NCI-H82 (cell line): ENCODE data around the gene KATNB1.

Experiments used
- DNase-seq: peaks from one replicate; lab custom pipeline; 2025; lab: John Stamatoyannopoulos, UW

Gene KATNB1

DNA sequence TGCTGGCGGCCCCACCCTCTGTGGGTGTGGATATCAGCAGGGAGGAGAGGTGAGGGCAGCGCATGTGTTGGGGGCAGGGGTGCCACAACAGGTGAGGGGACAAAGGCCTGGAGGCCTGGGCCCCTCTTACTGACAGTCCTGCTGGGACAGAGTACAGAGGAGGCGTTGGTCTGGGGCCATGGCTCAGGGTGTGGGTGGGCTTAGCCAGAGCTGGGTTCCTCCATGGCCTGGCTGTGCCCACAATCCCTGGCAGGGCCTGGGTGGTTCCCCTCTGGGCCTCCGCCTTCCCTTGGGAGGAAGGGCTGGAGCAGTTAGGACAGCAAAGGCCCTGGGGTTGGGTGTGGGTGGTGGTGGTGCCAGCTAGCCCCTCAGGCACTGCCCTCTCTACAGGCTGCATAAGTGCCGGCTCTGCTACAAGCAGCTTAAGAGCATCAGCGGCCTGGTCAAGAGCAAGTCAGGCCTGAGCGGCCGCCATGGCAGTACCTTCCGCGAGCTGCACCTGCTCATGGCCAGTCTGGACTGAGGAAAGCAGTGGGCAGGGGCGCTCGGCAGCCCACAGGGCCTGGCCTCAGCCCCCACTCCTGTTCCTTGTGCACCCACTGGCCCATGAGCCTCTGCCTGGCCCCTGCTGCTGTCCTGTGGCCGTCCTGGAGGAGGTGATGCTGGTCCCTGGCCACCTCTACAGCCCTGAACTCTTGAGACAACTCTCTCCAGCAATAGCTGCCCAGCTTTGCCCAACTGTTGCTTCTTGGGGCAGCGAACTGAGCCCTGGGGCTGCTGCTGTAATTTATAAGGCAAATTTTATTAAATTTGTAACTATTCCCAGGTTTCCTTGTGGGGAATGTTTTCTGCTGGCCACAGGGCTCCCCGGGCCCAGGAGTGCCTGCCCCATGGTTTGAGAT lies 21.1 kb downstream of the KATNB1 start:
- DNase-seq, result no peak

DNA sequence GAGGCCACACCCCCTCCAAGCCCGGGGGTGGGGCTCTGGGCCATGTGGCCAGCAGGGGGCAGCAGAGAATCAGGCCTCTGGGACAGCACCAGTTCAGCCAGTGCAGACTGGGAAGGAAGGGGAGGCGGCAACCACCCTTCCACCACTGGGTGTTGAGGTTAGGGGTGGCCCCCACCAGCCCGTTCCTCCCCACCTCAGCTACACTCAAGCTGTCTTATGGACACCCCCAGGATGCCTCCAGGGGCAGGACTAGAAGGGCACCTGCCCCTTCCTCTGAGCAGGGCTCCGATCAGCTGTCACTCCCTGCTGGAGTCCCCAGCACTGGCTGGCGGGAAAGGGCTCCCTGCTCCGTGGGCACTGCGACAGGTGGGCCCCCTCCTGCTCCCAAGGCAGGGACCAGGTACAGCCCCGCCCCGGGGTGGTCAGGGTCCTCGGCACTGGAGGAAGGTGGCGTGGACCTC lies 21.8 kb downstream of the KATNB1 start:
- peak; percentile 74 for DNase-seq

DNA sequence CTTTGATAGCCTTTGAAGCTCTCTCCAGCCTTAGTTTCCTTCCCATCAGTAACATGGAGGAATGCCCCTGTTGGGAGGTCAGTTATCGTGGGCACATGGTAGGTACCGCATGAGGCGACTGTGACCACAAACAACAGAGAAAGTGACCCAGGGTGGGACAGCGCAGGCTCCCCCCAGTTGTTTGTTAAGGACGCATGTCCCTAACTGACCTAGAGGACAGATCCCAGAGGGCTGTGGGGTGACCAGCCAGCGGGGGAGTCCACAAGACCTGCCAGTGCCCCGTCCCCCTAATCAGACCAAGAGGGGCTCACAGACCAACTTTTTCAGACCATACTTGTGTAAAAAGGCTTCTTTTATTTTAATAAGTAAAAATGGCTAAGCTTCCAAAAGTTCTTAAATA lies 22.3 kb downstream of the KATNB1 start:
- DNase-seq, result no peak

DNA sequence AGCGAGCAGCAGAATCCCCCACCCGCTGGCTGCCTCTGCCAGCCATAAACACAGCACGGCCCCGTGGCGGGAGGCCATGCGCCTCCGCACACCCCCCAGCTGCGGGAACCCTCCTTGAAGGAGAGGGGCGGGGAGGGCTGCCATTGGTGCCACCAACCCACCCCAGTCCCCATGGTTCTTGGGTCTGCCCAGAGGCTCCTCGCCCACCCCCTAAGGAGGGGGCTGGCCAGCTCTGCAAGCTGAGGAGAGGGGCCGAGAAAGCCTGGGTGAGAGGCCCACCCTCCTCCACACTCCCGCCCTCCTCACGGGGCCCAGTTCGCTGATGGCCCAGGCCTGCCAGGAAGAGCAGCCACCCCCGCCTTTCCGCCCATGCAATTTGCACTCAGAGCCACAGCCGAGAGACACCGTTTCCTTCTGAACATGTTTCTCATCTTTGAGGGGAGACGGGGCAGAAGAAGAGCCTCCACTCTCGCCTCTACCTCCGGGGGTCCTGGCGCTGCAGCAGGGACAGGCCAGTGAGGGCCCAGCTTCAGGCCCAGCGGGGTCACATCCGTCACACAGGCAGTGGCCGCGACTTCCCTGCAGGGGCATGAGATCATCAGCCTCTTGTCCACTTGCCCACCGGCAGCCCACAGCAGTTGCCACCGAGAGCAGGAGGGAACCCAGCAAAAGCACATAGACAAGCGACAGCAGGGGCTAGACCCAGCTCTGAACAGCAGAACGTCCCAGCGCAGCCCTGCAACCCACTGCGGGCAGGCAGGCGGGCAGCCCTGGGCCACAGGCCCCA lies 23.0 kb downstream of the KATNB1 start:
- DNase-seq, result no peak

DNA sequence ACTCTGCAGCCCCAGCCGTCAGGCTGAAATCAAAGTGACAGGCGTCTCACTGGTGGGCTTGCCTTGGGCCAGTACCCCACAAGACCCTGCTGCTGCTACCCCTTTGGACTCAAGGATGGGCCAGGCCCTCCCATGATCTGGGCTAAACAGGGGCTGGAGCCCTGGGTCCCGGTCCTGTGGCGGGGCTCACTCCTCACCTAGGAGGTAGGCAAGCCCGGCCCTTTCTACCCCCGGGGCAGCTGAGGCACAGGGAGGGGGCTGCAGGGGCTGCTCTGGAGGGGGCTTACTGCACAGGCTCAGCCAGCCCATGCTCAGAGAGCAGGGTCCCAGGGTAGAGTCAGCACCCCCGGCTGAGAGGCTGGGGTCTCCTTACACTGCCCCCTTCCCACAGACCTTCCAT lies 23.6 kb downstream of the KATNB1 start:
- no peak for DNase-seq

DNA sequence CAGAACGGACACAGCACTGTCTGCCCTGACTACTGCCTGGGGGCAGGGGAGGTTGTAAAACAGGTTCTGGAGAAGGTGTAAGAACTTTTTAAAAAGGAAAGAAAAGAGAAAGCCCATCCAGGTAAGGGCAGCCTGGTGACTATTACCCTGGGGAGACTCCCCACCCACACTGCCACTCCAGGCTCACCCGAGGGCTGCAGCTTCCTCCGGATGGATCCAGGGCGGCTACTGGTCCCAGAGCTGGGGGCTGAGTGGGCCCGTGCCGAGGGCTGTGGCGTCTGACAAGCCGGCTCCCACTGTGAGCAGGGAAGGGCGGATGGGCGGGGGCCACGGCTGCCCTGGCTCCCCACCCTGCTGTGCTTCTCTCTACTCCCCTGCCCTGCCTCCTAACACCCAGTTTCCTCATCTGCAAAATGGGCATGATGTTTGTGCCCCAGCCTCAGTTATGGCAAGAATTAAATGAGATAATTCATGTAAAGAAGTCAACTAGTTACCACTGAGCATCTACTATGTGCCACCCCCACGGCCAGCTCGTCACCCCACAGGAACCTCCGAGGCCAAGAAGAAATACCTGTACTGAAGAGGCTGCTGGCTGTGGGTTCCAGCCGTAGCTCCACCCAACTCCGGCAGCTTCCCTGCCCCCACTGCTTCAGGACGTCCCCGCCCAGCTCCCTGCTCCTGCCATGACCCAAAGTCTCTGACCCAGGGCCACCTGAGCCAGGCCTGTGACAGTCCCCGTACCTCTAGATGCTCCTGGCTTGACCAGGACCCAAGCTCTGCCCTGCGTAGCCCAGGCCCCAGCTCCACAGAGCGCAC lies 24.2 kb downstream of the KATNB1 start:
- DNase-seq, result no peak

DNA sequence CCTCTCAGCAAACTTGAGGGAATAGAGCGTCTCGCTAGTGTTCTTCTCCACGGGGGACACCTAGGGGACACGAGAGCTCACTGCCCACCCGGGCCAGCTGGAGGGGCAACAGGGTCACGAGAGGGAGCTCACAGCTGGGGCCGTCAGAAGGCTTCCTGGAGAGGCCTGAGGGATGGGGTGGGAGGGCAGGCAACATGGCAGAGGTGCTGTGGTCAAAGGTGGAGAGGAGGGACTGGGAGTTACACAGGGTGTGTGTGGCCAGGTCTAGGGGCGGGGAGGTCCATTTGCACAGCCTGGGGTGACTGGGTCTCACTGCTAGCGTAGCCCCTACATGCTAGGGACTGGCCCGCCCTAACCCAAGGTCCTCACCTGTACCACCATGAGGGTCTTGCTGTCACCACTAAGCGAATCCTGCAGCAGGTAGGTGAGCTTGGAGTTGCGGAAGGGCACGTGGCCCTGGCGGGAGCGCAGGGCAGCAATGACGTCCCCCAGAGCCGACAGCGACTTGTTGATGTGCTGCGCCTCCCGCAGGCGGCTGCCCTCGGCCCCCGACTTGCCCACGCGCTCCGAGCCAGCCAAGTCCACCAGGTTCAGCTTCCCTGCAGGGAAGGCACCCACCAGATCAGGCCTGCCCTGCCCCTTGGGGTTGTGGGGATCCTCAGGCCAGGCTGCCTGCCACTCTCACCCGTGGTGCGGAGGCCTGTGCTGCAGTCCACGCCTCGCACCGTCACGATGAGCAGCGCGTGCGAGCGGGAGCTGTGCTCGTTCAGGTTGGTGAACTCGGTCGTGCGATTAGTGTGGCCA lies 25.0 kb downstream of the KATNB1 start:
- no peak for DNase-seq

DNA sequence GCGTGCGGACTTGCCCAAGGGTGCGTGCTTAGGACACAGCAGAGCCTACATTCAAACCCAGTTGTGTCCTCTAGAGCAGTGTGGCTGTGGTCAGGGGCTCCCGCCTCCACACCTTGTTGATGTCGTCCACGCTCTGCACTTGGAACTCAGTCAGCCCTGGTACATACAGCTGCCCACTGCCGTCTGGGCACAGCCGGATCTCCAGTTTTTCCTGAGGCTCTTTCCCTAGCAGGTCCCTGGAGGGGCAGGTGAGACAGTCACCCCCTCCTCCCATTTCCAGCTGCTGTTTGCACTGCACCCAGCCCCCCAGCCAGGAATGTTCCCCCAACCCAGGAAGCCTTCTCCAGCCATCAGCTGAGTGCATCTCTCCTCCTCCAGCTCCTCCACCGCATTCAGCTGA lies 25.7 kb downstream of the KATNB1 start:
- no peak for DNase-seq

DNA sequence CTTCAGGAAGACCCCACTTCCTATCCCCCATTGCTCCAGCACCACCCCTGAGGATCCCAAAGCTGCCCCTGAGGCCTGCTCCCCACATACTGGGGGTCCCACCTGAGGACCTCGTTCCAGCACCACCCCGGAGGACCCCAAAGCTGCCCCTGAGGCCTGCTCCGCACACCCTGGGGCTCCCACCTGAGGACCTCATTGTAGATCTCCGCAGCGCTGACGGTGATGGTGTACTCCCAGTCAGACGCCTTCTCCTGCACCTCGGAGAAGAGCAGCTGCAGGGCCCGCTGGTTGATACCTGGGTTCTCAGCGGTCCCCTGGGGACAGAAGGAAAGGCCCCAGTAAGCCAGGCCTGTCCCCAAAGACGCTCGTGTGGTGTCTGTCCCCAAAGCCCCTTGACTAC lies 26.4 kb downstream of the KATNB1 start:
- no peak for DNase-seq

DNA sequence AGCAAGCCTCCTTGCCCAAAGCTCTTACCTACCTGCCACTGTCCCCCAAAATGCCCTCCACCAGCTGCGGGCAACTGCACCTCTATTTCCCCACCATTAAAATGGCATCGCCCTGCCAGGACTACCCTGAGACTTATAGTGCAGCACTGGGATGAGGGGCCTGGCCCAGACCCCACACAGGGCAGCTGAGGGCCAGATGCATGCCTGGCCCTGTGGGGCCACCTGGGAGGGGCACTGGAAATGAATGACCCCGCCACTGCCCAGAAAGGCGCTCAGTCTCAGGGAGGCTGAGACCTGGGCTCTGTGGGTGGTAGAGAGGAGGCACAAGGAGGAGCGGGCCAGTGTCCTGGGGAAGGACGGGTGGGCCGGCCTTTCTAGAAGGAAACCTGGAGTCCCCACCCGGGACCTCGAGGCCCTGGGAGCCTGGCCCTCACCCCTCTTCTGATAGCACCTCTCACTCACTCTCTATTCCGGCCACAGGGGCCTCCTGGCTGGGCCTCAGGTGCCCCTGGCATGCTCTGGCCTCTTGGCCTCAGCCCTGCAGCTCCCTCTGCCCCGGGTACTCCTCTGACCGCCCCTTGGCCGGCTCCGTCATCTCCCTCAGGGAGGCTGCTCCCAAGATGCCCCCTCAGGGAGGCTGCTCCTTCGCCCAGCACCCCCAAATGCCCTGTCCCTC lies 26.9 kb downstream of the KATNB1 start:
- no peak for DNase-seq

DNA sequence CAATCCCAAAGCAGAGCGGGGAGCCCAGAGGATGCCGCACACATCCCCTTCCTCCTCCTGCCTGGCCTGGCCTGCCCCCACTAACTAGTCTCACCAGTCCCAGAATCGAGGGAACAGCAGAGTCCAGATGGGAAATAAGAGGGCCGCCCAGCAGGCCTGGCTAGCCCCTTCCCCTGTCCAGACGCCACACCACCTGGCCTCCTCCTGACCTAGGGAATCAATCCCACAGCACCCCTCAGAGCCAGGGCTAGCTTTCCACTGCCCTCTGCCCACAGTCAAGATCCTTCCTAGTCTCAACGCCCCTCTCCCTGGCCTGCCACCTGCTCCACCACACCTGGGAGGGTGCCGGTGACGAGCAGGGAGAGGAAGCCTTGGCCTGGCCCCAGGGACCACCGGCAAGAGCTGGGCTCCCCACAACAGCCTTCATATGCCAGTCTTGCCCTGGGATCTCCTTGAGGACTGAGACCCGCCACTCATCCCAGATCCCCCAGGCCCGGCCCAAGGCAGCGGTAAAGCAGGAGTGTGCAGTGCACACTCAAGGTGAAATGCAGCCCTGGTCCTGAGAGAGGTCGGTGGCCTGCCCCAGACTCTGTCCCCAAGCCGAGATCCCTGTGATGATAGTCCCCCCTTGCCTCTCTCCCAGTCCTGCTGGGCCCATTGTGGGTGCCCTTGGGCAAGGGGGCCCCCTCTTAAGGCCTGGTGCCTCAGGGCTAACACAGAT lies 27.9 kb downstream of the KATNB1 start:
- no peak for DNase-seq

DNA sequence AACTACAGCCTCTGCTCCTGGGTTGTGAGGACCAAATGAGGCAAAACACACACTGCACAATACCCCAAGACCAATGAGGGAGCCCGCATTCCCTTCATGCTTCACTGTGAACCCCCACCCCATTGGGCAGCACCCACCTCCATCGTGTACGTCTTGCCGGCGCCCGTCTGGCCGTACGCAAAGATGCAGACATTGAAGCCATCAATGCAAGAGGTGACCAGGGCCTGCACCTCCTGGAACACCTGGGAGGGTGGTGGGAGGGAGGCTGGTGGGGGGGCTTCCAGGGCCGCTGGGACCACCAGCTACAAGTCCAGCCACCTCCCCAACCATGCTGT lies 28.4 kb downstream of the KATNB1 start:
- no peak for DNase-seq

DNA sequence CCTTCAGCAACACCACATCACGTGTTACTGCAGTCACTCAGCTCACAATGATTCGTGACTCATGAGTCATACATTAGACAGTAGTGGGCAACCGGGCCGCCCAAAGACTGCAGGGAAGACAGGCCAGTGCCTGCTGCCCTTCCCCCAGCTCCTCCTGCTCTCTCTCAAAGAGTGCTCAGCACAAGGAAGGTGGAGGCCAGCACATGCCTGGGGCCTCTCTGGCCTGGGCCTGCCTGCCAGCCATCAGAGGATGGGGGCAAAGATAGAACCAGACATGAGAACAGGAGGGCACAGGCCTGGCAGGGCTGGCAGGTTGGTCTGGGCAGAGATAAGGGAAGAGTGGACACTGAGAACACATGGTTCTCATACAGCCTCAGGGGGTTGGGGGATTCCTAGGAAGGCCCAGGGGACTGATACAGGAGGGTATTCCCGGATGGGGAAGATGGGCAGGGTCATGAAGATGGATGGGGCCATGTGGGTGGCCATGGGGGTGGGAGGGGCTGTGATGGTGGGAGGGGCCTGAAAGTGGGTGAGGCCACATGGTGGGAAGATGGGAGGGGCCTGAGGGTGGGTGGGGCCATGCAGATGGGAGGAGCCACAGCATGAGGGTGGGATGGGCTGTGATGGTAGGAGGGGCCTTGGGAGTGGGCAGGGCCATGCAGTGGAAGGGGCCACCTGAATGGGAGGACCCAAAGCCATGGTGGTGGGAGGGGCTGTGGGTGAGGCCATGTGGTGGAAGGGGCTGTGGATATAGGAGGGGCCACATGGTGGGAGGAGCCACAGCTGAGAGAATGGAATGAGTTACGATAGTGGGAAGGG lies 29.0 kb downstream of the KATNB1 start:
- peak; percentile 73 for DNase-seq

DNA sequence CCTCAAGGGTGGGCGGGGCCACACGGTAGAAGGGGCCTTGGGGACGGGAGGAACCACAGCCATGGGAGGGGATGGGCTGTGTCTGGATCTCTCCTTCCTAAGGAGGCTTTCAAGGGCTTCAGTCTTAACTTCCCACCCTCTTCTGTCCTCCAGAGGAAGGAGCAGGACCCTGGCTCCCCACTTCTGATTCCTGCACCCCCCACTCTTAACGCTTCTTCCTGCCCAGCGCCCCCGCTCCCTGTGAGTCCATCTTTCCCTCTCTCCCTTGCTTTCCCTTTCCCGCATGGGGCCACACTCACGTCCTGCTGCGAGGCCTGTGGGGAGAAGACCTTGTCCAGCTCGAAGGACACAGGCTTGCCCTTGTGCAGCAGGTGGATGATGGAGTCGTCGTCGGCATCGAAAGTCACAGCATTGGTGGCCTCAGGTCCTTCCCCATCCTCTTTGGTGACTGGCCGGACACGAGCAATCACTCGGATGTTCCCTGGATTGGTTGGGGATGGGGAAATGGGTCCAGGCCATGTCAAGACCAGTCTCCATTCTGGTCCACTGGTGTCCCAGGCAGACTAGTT lies 29.7 kb downstream of the KATNB1 start:
- DNase-seq, result no peak

DNA sequence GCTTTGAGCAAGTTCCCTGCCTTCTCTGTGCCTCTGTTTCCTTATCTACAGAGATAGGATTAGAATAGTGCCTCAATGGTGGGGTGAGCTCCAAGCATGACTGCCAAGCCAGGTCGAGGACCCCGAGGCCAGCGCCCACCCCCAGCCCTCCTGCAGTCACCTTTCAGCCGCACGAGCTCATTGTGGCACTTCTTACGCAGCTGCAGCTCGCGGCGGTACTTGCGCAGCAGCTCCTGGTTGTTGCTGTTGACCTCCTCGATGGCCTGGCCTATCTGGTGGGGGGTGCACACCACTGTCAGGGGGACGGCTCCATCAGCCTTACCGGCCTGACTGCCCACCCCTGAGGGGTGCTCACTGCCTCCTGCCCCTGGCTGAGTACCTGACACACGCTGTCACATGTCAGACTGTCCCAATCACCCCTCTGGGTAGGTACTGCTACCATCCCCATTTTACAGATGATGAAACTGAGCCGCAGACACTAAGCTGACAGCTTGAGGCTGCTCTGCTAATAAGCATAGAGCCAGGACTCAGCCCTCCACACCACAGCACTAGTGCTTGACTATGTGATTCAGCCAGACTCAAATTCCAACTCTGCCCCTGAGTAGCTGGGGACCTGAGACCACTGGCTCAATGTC lies 31.3 kb downstream of the KATNB1 start:
- no peak for DNase-seq

DNA sequence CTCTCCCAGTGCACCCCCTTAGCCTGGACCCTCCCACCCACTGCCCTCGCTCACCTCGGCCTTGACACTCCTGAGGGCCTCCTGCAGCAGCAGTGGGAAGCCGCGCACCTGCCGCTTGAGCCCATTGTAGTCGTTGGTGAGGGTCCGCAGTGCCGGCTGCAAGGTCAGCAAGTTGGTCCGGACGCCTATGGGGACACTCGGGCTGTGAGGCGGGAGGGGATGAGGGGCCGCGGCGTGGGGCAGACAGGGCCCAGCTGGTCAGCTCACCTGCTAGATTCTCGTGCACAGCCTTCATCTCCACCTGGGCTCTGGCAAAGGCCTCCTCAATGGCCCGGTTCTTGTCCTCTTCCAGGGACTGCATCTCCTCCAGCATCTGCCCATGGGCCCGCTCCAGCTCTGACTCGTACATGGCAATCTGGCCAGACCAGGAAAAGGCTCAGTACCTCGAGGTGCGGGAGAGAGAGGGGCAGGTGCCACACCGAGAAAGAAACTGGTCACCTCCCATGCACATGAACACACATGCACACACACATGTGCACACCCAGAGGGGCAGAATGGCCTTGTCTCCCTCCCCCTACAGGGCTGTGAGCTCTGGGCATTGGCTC lies 34.1 kb downstream of the KATNB1 start:
- no peak for DNase-seq

DNA sequence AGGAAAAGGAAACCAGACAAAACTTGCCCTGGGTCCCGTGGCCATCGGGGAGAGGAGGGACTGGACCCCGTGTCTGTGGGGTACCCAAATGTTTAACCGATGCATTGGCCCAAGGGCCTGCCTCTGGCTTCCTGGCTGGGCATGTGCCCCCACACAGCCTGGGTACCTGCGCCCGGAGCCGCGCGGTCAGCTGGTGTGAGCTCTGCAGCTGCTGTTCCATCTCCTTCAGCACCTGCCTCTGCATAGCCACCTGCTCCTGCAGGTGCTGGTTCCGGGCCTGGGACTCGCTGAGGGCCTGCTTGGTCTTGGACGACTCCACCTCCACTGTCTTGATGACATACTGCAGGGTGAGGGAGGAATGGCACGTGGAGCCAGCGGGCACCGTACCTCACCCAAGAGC lies 34.8 kb downstream of the KATNB1 start:
- no peak for DNase-seq

DNA sequence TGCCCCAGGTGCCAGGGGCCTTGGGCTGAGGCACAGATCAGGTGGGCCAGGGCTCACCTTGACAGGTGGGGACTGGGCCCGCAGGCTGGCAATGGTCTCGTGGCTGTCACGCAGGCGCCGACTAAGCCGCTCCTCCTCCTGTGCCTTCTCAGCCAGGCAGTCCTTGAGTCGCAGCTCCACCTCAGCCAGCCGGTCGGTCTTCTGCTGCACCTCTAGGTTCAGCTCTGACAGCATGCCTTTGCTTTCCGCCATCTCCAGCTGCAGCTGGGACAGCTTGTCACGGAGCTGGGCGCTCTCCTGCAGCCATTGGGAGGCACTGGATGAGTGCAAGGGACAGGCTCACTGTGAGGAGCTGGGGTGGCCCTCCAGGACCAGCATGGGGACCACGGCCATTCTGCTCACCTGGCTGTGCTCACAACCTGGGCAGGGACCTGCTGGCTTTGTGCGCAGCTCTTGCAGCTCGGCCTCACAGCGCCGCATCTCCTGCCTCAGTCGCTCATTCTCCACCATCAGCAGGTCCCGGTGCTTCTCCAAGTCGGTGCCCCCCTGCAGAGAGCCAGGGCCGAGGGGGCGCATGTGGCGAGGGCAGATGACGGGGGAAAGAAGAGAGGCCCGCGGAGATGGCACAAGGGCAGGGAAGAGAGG lies 35.7 kb downstream of the KATNB1 start:
- no peak for DNase-seq
